Measurements from ENCODE around the gene PLEKHM2.

The PLEKHM2 gene

GRCh38 chr1:15758343-15758931 is 74.3 kb downstream of the PLEKHM2 start, which contains the start of gene FBLIM1:
TSS of gene FBLIM1 (plus strand) at chr1:15758795. CDS start at chr1:15764984, 6,189 bp downstream.
- no peak for DNase-seq (ENCODE audit: low spot score)

GRCh38 chr1:15758953-15759661 is 75.0 kb downstream of the PLEKHM2 start:
- DNase-seq (ENCODE audit: low spot score), result no peak

- DNase-seq (ENCODE audit: low spot score), result no peak
Observed at GRCh38 chr1:15760520-15761211, 76.5 kb downstream of the PLEKHM2 start.

DNA sequence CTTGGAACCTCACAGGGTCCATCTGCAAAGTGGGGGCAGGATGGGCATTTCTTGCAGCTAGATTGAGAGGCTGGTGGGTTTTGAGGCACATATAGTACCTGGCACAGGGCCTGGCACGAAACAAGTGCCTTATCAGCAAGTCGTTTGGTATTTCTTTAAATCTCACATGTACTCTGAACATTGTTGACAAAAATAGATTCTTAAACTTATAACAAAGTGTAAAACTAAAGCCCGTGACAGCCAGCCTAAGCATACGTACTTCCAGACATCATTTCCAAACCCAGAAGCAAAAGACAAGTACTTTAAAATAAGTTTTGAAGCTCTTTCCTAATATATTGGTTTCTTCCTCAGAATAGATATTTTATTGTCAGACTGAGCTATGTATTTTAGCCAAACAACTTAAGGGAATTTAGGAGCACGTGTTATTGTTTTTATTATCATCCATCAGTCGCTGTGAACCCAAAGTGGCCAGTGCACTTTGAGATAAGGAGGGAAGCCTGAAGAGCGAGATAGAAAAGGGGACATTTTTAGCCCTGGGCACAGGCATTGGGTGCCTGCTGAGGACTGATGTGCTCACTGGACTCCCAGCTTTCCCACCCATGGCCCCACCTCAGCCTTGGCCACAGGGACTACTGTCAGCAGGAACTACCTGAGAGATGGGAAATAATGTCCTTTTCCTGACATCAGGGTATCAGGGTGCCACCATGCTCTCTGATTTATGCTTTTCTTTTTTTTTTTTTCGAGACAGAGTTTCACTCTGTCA is 77.4 kb downstream of the PLEKHM2 start:
- DNase-seq (ENCODE audit: low spot score), result no peak

- DNase-seq (ENCODE audit: low spot score), result no peak
Observed at GRCh38 chr1:15762546-15762945, 78.4 kb downstream of the PLEKHM2 start.

GRCh38 chr1:15764269-15764764 is 80.2 kb downstream of the PLEKHM2 start:
- no peak for DNase-seq (ENCODE audit: low spot score)

GRCh38 chr1:15764890-15765289 is 80.8 kb downstream of the PLEKHM2 start:
- DNase-seq (ENCODE audit: low spot score), result no peak

- DNase-seq (ENCODE audit: low spot score), result no peak
Observed at GRCh38 chr1:15765495-15766194, 81.5 kb downstream of the PLEKHM2 start.

- no peak for DNase-seq (ENCODE audit: low spot score)
Observed at GRCh38 chr1:15767941-15768340, 83.8 kb downstream of the PLEKHM2 start.

- no peak for DNase-seq (ENCODE audit: low spot score)
Observed at GRCh38 chr1:15768388-15768787, 84.3 kb downstream of the PLEKHM2 start.

- DNase-seq (ENCODE audit: low spot score), result no peak
Observed at GRCh38 chr1:15770313-15770962, 86.3 kb downstream of the PLEKHM2 start.

GRCh38 chr1:15771836-15772515 is 87.9 kb downstream of the PLEKHM2 start:
- DNase-seq (ENCODE audit: low spot score), result no peak

DNA sequence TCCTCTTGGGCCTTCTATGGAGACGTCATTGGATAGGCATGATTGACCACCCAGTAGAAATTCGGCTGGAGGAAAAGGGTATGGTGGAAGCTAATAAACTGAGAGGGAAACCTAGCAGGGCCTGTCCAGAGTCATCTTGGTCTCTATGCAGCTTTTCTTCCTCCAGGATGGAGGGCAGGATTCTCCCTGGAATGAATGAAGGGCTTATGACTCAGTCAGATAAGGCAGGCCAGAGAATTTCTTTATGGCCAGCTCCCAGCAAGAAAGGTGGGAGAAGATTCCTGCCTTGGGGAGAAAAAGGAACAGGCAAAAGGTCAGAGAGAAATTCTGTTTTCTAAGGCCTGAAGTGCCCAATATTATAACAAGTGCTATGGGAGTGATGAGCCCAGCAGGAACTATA is 91.6 kb downstream of the PLEKHM2 start:
- DNase-seq (ENCODE audit: low spot score), result no peak

GRCh38 chr1:15777909-15778707 is 94.0 kb downstream of the PLEKHM2 start:
- no peak for DNase-seq (ENCODE audit: low spot score)
